HG02798 (cell line): Measurements from ENCODE around the gene DEPDC5.
"Not testable (repeated sequence)": the region's sequence is repeated elsewhere in the genome, so short reads cannot be mapped to it uniquely, and the experiment has no call there.

Source experiments
- ATAC-seq: cut with Tn5 transposase; IDR thresholded peaks from one replicate; pipeline ENCODE4 v1.9.1; 2021; ENCODE audit warnings: mild to moderate bottlenecking; ENCODE audit not compliant: unreplicated experiment, poor library complexity

Gene DEPDC5

DNA sequence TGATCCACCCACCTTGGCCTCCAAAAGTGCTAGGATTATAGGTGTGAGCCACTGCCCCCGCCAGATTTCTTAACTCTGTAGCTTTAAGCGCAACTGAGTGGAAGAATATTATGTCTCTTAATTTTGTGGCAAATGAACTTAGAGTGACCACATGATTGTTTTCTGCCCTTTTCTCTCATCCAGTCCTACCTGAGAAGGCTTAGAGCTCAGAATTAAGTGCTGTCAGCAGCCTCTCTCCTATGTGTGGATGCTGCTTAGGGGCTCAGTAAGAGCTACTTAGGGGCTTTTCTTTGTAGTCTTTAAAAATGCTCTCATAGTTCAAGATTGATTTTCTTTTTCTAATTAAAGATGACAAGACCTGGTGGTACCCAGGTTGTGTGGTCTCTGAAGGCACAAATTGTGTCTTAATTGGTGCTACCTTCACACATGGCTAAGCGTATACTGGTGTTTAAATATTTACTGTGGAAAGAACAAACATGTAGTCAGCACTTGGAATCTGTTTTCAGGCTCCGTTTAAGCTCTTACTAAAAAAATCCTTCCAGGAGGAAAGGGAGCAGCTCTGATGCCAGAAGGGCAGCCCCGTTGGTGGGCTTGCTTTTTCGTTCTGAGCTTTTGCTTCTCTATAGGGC lies 59.3 kb downstream of the DEPDC5 start:
- ATAC-seq = no peak

- not testable (repeated sequence) for ATAC-seq
Observed at GRCh38 chr22:31813898-31814297, 60.1 kb downstream of the DEPDC5 start.

DNA sequence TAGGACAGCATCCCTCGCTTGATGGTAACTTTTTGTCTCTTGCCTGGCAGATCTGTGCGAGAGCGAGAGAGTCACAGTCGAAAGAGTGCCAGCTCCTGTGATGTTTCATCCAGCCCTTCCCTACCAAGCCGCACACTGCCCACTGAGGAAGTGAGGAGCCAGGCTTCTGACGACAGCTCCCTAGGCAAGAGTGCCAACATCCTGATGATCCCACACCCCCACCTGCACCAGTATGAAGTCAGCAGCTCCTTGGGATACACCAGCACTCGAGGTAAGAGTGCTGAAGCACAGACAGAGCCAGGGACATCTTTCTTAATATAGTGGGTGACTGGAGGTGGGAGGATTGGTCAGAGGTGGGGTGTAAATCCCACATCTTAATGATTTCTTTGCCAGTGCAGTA lies 61.1 kb downstream of the DEPDC5 start:
- no peak for ATAC-seq

DNA sequence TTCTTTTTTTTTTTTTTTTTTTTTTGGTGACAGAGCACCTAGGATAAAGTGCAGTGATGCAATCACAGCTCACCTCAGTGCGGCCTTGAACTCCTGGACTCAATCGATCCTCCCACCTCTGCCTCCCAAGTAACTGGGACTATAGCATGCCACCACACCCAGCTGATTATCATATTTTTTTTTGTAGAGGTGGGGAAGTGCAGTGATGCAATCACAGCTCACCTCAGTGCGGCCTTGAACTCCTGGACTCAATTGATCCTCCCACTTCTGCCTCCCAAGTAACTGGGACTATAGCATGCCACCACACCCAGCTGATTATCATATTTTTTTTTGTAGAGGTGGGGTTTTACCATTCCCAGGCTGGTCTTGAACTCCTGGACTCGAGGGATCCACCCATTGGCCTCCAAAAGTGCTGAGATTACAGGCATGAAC lies 61.6 kb downstream of the DEPDC5 start:
- ATAC-seq = not testable (repeated sequence)

DNA sequence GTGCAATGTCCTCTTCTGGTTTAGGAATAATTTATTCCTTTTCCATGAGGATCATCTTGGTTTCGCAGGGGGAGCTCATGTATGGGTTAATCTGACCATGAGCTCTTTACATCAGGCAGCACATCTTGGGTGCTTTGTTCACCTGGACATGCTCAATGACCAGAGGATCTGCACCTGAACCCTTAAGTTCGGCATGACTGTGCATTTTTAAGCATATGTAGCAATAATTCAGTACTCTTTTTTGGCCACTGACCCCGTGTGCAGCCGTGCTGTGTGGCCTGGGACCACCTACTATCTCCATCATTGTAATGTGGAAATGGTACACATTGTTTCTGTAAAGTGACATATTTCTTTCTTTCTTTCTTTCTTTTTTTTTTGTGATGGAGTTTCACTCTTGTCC lies 62.9 kb downstream of the DEPDC5 start:
- no peak for ATAC-seq

DNA sequence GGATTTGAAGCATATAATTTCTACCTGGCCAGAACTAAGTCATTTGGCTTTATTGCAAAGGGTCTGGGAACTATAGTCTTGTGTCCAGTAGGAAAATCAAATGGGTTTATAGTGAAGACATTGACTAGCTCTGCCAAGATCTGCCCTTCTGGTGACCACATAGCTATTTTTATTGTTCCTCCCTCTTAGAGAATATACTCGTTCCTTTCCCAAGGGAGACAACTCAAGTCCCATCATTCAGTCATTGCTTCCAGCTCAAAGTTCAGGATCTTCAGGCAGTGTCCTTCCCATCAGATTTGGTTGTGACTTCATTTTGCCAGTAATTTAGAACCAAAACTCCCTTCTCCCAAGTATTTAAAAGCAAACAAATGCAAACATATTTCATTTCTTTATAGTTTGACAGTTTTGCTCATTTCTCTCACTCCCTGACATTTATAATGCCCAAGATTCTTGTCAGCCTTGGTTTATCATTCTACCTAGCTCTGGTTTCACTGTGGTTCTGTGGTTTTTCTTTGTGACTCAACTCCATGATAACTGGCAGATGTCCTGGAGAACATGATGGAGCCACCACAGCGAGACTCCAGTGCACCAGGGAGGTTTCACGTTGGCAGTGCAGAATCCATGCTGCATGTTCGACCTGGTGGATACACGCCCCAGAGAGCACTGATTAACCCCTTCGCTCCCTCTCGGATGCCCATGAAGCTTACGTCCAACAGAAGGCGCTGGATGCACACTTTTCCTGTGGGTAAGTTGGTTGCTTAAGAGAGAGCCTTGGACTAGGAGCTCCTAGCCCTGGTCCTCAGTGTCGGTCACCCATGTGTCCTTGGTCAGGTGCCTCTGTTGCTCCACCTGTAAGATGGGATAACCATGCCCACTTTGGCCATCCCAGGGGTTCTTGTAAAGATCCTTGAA lies 64.9 kb downstream of the DEPDC5 start:
- ATAC-seq = no peak

- no peak for ATAC-seq
Observed at GRCh38 chr22:31820655-31821054, 66.8 kb downstream of the DEPDC5 start.

GRCh38 chr22:31821572-31821971 lies 67.8 kb downstream of the DEPDC5 start:
- no peak for ATAC-seq

DNA sequence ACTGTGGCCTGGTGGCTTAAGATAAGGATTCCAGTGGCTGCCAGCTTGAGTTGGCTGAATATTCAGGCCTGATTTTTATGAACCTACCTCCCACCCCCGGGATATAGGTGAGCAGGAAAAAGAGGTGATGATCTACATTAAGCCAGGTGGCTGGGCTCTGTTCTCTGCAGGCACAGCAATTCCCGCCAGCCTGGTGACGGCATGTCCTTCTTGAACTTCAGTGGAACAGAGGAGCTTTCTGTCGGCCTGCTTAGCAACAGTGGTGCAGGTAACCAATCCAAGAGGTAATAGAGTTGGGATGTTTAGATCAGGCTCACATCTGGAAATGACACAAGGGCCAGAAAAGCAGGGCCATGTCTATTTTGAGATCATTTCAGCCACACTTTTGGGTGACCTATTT lies 68.7 kb downstream of the DEPDC5 start:
- no peak for ATAC-seq

GRCh38 chr22:31825513-31825912 lies 71.7 kb downstream of the DEPDC5 start:
- no peak for ATAC-seq

- no peak for ATAC-seq
Observed at GRCh38 chr22:31826443-31826842, 72.6 kb downstream of the DEPDC5 start.

- no peak for ATAC-seq
Observed at GRCh38 chr22:31828739-31829138, 74.9 kb downstream of the DEPDC5 start.

DNA sequence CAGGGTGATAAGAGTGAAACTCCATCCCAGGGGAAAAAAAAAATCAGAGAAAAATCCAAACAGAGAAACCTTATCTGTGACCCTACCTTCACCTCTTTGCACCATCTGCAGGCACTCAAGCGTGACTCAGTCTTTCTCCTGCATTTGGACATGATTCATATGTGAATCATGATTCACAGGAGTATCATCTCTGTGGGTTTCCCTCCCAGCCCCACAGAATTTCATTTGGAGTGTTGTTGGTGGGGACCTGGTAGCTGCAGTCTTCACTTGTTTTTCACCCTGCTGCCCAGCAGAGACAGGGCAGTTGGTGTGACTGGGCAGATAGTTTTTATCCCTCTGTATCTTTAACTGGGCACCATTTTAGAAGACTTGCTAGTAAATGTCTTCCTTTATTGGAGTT lies 75.7 kb downstream of the DEPDC5 start:
- ATAC-seq = no peak

- ATAC-seq = no peak
Observed at GRCh38 chr22:31830721-31831070, 76.9 kb downstream of the DEPDC5 start.

- no peak for ATAC-seq
Observed at GRCh38 chr22:31833930-31834329, 80.1 kb downstream of the DEPDC5 start.

GRCh38 chr22:31836010-31836409 lies 82.2 kb downstream of the DEPDC5 start:
- ATAC-seq = no peak

DNA sequence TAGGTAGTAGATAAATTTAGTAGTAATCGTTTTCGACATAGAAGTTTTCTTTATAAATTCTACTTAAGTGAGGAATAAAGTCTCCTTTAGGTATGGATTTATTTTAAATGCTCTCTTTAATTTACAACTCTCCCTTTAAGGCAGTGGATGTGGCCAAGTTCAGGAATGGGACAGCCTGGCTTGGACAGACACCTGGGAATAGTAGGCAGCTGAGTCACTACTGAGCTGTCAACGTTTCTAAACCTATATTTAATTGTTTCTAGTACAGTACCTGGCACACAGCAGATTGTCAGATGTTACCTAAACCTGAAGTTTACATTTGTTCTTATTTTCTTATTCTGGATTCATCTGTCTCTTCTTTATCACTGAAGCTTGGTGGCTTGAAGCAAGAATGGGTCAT lies 85.1 kb downstream of the DEPDC5 start:
- no peak for ATAC-seq

GRCh38 chr22:31839986-31840385 lies 86.2 kb downstream of the DEPDC5 start:
- ATAC-seq = no peak

DNA sequence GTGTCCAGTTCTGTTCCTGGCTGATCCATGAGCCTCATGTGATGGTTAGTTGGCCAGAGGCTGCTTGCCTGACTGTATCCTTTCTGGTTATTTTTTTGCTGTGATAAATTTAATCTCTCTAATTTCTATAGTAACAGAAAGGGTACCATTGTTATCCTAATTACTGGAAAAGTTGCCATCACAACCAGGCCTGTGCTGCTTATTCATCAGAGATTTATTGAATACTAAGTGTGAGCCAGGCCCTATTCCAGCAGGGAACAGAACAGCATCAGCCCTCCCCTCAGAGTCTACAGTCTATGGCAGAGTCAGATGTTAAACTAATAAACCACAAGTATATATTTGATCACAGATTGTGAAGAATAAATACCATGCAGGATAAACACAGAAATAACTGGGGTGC lies 86.8 kb downstream of the DEPDC5 start:
- no peak for ATAC-seq

GRCh38 chr22:31841078-31841827 lies 87.4 kb downstream of the DEPDC5 start:
- ATAC-seq = no peak

GRCh38 chr22:31843526-31843925 lies 89.7 kb downstream of the DEPDC5 start:
- no peak for ATAC-seq
